DND-41 (cell line): ENCODE measurements around the gene STAMBP.

ENCODE experiments used
- EZH2 ChIP-seq: IDR thresholded peaks from 3 replicates; pipeline ENCODE4 v1.6.1; 2012; ENCODE audit warnings: borderline replicate concordance, low read depth, mild to moderate bottlenecking, moderate library complexity, low read length, inconsistent platforms; ENCODE audit not compliant: severe bottlenecking
- TF ChIP-seq, protein P1 (sequence below): IDR thresholded peaks from 2 replicates; pipeline ENCODE4 v1.5.1; 2012; ENCODE audit warnings: borderline replicate concordance, low read length, moderate library complexity, mild to moderate bottlenecking; ENCODE audit not compliant: poor library complexity, severe bottlenecking; ENCODE audit errors: extremely low read depth

DNA sequence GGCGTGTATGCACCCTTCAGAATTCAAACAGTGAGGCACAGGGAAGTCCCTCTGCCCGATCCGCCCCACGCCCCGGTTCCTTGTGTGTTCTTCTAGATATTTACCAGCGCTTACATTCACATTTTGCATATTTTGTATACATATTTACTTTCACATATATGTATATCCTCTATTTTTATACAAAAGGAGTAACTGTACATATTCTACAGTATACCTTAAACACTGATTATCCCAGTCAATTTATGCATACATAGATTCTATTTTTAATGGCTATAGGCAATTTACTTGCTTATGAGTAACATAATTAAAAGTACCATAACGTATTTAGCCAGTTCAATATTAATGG is 48.6 kb upstream of the STAMBP start:
- TF ChIP-seq, protein P1, sequence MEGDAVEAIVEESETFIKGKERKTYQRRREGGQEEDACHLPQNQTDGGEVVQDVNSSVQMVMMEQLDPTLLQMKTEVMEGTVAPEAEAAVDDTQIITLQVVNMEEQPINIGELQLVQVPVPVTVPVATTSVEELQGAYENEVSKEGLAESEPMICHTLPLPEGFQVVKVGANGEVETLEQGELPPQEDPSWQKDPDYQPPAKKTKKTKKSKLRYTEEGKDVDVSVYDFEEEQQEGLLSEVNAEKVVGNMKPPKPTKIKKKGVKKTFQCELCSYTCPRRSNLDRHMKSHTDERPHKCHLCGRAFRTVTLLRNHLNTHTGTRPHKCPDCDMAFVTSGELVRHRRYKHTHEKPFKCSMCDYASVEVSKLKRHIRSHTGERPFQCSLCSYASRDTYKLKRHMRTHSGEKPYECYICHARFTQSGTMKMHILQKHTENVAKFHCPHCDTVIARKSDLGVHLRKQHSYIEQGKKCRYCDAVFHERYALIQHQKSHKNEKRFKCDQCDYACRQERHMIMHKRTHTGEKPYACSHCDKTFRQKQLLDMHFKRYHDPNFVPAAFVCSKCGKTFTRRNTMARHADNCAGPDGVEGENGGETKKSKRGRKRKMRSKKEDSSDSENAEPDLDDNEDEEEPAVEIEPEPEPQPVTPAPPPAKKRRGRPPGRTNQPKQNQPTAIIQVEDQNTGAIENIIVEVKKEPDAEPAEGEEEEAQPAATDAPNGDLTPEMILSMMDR, result no peak
- no peak for TF ChIP-seq EZH2
